NCI-H2227 (cell line): Measurements from ENCODE around the gene TSSK1B.
"Not testable (repeated sequence)": the region's sequence is repeated elsewhere in the genome, so short reads cannot be mapped to it uniquely, and the experiment has no call there.

ENCODE experiments used
- DNase-seq: peaks from one replicate; lab custom pipeline; 2025; ENCODE audit not compliant: unreplicated experiment; lab: John Stamatoyannopoulos, UW

Gene TSSK1B

GRCh38 chr5:113434889-113435288 lies at the start of gene TSSK1B:
Gene TSSK1B (minus strand): TSS chr5:113434989. CDS start chr5:113434839, 150 bp downstream.
- DNase-seq: no peak

DNA sequence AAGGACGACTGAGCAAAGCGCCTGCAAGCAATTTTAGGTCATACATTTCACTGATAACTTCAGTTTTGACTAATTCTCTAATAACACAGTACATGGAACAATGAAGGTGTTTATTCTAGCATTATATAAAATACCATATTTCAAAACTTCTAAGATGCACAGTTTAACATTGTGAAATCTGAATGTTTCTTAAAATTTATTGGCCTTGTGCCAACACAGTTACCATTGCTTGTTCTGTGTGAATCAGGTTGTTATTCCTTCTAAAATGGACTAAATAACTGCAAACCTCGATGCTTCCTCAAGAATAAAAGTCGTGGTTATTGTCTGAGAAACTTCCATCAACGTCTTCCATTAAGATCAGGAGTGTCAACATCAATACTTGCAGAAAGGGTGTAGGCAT lies 45.5 kb upstream of the TSSK1B start:
- no peak for DNase-seq

DNA sequence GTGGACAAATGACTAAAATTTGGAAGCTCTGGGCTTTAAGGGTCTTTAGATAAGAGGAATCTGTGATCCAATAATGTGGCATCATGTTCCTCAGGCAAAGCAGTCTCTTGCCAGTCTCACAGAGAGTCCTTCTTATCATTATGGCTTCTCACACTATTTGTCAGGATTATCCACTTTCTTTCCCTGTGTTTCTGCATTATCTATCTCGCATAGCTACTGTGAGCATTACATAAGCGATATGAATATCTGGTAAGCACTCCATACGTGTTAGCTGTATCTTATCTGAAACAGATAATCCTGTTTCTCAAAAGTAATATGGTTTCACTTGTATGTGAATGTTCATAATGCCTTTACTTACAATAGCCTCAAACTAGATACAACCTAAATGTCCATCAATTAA lies 43.9 kb upstream of the TSSK1B start:
- no peak for DNase-seq

DNA sequence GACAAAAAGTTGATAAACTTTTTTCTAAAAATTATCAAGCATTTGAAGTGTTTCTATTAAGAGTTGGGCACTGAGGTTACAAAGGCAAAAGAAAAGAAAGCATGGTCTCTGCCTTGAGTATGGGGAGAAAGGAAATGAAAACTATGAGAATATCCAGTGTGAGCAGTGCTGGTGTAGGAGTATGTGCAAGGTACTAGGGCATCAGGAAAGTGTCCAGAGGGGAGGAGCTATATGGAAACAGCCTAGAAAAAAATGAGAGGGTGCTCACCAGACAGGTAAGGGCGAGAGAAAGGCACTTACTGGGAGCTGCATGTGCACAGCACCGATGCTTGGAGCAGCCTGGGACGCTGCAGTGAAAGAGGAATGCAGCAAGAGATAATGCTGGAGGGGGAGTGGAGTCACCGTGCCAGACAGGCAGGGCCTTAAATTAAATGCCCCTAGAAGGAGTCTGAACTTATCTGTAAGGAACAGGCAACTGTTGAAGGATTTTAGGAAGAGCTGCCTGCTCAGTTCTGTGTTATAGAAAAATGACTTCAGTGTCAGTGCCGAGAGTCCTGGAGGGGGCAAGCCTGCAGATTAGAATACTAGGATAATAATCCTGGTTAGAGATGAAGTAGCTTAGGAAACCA lies 39.4 kb upstream of the TSSK1B start:
- no peak for DNase-seq

DNA sequence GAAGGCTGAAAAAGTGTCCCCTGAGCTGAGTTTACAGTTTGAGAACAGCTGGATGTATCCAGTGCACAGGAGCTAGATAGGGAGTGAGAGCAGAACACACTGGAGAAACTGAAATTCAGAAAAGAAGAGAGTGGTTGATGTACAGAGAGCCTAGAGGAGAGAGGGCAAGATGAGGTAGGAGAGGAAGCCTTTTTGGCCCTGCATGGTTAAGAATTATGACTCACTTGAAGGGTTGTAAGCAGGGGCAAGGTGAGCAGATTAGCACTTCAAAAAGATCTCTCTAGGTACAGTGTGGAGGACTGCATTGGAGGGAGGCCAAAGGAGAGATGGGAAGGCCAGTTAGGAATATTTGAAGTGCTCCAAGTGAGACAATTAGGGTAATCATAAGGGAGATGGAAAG lies 28.2 kb upstream of the TSSK1B start:
- DNase-seq: no peak

DNA sequence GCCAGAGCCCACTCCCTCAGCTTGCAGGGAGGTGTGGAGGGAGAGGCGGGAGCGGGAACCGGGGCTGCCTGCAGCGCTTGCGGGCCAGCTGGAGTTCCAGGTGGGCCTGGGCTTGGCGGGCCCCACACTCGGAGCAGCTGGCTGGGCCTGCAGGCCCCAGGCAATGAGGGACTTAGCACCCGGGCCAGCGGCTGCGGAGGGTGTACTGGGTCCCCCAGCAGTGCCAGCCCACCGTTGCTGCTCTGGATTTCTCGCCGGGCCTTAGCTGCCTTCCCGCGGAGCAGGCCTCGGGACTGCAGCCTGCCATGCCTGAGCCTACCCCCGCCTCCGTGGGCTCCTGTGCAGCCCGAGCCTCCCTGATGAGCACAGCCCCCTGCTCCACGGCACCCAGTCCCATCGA lies 22.3 kb upstream of the TSSK1B start:
- not testable (repeated sequence) for DNase-seq

DNA sequence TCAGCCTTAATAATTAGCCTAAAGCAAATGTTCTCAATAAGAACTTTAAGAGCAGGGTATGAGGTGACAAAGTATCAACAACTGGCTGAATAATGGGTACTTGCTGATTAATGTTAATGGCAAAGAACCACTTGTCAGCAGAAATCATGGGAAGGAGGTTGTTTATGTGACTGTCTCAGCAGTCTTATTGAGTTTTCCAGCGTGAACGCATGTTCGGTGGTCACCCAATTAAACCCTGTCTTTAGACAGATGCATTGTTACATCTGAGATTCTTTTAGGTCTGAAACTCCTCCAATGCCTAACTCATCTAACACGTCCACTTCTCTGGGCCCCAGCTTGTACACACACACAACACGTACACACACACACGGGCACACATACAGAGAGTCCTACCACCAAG lies 18.2 kb upstream of the TSSK1B start:
- no peak for DNase-seq

DNA sequence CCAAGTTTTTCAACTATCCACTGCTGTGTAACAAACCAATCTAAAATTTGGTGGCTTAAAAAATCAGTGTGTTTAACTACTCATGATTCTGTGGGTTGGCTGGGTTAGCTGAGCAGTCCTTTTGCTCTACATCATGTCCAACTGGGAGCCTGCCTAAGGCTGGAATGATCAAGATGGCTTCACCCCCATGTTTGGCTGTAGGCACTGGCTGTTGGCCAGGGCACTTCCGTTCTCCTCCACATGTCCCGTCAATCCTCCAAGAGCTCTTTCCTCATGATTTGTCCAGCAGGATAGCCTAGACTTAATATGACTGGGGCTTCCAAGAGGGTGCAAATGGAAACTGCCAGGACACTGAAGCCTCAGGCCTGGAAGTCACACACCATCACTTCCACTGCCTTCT lies 17.0 kb upstream of the TSSK1B start:
- no peak for DNase-seq

DNA sequence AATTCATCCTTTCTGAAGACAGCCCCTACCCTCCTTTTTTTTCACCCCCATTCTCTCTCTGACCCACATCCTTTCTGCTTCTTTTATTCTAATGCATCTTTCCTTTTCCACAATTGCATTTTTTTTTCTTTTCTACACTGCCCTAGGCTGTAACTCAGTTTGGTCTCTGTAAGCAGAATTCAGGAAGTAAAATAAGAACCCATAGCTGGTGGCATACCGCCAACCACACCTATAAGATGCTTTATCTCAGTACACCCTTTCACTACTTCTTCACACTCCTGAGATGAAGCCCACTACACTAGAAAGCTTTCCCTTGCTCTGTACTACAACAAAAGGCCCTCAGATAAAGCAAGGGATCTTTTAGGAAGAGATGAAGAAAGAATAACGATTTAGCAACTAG lies 16.1 kb upstream of the TSSK1B start:
- DNase-seq: no peak

DNA sequence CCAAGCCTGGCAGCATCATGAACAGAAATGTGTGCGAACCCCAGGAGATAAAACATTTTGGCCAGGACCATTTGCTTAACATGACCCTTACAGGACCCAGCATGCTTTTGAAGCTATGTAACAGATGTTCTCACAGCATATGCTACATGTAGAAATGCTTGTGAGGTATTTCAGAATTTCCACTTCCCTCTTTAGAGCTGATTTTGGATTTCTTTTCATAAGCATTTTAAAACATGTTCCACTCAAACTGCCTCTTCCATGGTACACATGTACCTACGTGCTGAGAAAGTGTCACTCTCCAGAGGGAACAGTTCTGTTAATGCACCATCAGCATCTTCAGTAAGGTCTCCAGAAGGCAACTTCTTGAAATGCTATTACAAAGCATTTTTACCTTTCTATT lies 15.7 kb upstream of the TSSK1B start:
- no peak for DNase-seq

DNA sequence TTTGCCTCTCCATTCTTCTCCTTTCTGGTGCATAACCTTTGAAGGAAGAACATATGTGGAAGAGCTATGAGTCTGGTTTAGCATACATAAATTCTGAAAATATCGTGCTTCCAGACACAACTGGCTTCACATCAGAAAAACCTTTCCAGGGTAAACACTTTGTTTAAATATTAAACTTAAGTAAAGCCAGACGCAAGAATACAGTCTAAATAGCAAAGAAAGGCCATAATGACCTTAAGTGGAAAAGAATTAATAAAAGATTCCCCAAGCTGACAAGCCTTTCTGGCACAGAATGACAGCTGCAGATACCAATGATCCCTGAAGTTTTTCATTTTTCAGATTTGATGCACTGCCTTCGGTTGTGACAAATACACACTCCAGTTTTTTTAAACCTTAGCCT lies 13.5 kb upstream of the TSSK1B start:
- no peak for DNase-seq

DNA sequence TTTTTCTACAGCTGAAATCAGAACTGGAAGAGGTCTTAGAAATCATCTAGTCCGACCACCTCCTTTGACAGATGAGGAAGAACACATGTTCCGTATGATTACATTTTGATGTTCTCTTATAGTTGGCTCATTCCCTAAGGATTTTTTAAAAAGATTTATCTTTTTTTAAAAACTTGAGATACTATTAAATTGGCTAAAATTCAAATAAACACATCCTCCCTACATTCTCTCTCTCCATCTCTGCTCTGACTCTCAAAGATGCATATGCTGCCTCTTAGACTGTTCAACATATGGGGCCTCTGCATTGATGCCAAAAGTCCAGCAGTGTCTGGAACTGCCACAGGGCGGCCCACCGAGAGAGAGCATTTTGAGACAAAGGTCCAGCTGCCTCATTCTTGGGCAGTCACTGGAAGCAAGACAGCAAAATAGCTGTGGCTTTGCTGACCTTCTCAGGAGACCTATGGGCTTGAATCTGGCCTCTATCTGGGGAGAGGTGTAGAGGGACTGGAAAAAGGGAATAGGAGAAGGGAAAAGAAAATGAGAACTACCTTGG lies 12.8 kb upstream of the TSSK1B start:
- DNase-seq: peak; percentile 3

- DNase-seq: no peak
These were observed 11.7 kb upstream of the TSSK1B start for GRCh38 chr5:113446358-113446927.

DNA sequence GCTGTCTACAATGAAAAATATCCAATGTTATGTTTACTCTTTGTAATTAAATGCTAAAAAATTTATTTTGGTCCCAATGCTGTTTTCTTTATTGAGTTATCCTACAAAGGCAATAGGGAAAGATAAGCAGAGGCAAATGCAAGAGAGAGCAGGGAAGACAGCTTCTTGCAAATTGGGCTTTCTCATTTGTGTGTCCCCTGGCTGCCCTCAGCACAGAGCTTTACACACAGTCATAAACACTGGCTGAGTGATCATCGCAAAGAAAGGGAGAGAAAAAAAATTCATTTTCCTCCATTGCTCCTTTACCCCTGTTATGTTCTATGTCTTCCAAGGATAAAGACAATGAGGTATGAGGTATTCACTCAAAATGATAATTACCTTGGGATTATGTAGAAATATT lies 2.3 kb upstream of the TSSK1B start:
- no peak for DNase-seq

DNA sequence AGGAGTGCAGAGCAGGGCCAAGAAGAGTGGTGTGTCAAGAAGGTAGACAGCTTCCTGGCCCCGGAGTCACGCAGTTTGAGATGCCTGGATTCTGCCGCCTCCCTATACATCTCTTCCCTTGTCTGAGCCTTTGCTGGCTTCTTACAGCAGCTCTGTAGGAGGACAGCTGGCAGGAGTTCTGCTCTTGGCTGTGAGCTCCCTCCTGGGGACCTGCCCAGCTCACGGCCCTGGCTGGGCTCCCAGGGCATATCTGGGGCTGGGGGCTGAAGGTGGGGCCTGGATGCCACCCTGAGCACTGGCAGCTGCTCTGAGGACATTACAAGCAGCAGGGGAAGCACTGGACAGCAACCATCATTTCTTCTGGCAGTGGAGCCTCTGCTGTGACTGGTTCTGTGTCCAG lies 786 bp upstream of the TSSK1B start:
- DNase-seq: no peak

DNA sequence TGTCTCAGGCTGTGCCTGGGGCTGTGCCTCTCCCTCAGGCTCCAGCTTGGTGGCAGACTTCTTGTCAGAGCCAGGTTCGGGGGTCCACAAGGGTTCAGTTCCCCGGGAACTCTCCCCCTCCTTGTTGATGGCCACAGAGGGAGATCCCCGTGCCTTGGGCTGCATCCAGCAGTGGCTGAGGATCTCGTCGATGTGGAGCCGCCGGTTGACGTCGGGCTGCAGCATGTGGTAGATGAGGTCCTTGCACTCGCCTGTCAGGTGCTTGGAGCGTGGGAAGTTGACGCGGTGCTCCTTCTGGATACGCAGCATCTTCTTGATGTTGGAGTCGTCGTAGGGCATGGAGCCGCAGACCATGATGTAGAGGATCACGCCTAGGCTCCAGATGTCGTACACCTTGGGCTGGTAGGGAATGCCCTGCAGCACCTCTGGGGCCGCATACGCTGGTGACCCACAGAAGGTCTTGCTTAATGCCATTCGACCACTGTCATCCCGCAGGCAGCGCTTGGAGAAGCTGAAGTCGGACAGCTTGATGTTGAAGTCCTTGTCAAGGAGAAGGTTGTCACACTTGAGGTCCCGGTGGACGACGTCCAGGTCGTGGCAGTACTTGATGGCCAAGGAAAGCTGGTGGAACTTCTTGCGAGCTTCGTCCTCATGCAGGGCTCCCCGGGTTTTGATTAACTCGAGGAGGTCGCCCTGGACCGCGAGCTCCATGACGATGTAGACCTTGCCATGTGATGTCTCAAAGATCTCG lies 752 bp downstream of the TSSK1B start:
- DNase-seq: no peak

GRCh38 chr5:113433071-113433470 lies 1.7 kb downstream of the TSSK1B start:
- no peak for DNase-seq

GRCh38 chr5:113427871-113428574 lies 6.8 kb downstream of the TSSK1B start:
- DNase-seq: no peak

DNA sequence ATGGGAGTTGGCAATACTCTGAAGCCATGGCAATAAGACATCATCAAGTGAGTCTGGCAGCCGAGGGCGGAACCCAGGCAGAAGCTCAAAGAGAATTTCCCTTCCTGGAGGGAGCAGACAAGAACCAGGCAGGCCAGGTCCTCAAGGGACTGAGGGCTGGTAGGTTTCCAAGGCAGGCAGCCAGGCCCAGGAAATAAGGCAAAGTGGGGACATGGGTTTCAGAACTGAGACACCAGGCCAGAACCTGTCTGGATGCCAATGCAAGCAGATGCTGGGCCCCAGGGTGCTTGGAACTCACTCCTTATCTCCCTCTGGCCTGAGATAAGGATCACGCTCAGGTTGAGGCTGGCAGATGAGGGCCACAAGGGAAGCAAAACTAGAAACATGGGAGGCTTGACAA lies 8.9 kb downstream of the TSSK1B start:
- no peak for DNase-seq

DNA sequence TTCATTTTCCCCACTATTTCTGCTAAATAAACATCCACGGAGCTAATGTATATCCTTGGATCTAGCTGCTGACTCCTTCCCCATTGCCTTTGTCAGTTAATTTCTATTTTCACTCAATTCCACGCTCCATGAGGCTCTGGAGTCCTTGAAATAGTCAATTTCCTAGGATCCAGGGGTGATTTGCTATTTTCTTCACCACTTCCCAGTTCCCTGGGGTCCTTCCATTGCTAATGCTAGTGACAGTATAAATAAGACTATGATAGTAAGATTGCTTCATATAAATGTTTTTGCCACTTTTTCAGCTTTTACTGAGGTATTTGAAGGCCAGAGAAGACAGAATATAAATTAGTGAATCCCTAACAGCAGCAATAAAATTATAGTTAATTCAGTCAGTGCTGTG lies 13.1 kb downstream of the TSSK1B start:
- no peak for DNase-seq

DNA sequence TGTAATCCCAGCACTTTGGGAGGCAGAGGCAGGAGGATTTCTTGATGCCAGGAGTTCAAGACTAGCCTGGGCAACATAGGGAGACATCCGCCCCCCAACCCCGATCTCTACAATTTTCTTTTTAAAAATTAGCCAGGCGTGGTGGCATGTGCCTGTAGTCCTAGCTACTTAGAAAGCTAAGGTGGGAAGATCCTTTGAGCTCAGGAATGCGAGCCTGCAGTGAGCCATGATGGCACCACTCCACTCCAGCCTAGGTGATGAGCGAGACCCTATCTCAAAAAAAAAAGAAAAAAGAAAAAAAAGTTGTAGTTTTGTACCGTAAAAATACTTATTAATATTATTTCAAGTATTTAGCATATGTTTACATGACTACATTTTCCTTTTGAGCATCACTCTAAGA lies 29.3 kb downstream of the TSSK1B start:
- no peak for DNase-seq

GRCh38 chr5:113404269-113404668 lies 30.5 kb downstream of the TSSK1B start:
- DNase-seq: no peak
